SK-N-DZ (cell line): Measurements from ENCODE around the gene OSBPL10.

Experiments
- DNase-seq: peaks from one replicate; pipeline ENCODE4 v3.0.0-alpha.2; 2015; ENCODE audit warnings: low spot score

Gene OSBPL10

GRCh38 chr3:31670722-31671121 is 310.3 kb downstream of the OSBPL10 start:
- DNase-seq: no peak

DNA sequence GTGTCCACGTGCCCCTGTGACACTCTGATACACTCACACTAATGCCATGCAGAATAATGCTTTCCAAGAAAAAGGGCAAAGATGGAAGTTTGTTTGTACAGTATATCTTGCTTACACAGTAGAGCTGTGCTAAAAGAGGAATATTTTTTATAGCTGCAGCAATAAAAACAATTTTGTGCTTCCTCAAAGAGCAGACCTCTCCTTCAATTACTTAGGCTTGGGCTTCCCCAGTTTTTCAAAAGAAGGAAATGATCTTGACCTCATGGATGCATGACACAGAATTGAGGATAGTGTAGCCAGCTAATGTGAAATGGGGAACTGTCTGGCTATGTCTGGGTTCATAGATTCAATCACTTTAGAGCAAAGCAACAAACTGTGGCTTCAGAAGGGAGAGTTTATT is 310.9 kb downstream of the OSBPL10 start:
- no peak for DNase-seq

GRCh38 chr3:31668242-31668641 is 312.8 kb downstream of the OSBPL10 start:
- no peak for DNase-seq

DNA sequence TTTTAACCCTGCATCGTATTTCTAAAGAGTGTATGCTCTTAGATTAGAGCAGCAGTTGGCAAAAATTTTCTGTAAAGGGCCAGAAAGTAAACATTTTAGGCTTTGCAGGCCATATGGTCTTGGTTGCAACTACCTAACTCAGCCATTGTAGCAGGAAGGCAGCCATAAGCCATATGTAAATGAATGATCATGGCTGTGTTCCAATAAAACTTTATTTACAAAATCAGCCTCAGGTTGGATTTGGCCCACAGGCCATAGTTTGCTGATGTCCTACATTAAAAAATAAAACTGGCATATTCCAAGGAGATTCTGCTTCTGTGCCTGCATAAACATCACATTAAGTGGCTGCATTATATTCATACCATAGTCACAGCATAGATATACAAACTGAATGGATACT is 313.5 kb downstream of the OSBPL10 start:
- no peak for DNase-seq

- no peak for DNase-seq
These were observed 317.0 kb downstream of the OSBPL10 start for GRCh38 chr3:31664031-31664430.

DNA sequence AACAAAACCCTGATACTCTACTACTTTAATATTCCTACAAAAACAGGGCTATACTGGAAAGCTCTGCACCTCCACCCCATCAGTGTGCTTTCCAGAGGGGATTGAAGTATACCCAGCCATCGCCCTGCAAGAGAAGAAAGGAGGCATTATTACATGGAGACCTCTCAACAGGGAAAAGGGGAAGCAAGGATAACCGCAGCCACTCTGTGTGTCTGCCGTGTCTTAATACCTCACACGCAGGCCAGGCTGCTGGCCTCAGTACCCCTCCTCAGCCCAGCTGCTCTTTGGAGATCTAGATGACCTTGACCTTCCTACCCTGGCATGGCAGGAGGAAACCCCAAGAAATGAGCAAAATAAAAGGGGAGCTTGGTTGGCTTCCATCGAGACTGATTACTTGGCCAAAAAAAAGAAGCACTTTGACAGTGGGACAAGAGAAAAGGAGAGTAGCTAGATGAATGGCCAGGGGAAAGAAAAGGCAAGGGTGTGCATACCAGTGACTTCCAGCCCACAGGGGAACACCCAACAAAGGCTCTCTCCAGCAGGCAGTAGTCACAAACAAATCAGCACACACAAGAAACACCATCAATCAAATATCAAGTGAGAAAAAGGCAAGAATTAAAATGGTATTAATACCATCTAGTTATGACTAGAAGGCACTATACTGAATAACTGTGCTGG is 318.9 kb downstream of the OSBPL10 start:
- no peak for DNase-seq

GRCh38 chr3:31661286-31661685 is 319.8 kb downstream of the OSBPL10 start:
- DNase-seq: no peak

GRCh38 chr3:31659246-31659645 is 321.8 kb downstream of the OSBPL10 start:
- DNase-seq: no peak

GRCh38 chr3:31654998-31655397 is 326.1 kb downstream of the OSBPL10 start:
- DNase-seq: no peak

DNA sequence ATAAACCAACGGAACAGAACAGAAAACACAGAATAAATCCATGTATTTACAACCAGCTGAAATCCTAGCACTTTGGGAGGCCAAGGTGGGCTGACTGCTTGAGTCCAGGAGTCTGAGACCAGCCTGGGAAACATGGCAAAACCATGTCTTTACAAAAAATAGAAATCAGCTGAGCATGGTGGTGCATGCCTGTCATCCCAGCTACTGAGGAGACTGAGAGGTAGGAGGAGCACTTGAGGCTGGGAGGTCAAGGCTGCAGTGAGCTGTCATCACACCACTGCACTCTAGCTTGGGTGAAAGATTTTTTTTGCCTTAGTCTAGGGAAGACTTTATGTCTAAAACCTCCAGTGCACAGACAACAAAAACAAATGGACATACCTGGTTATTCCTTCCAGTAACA is 327.6 kb downstream of the OSBPL10 start:
- DNase-seq: no peak

- DNase-seq: no peak
These were observed 328.8 kb downstream of the OSBPL10 start for GRCh38 chr3:31652296-31652695.

DNA sequence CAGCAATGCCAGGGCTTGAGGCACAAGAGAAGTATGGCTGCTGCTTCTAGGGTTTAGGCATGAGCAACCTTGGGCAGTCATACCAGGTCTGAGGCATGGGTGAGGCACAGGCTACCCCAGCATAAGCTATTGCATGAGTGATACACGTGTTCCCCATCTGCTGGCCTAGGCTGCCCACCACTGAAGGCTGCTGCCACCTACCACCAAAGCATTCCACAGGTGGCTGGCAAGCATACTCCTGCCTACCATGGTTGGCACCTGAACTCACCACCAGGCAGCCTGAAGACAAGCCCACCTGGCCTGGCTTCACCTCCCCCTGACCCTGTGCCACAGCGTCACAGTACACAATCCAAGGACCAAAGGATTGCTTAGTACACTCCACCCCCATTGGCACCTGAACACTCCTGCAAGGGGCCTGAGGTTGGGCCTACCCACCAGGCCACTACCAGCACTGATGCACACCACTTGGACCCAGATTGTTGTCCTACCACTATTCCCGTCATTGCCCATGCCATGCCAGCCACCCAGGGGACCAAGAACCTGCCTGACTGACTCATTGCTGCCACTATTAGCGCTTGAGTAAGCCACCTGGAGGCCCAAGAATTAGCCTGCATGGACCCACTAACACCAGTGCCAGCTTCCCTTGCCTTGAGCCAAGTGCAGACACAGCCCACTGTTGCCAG is 332.6 kb downstream of the OSBPL10 start:
- no peak for DNase-seq

- DNase-seq: no peak
These were observed 335.8 kb downstream of the OSBPL10 start for GRCh38 chr3:31645256-31645655.

DNA sequence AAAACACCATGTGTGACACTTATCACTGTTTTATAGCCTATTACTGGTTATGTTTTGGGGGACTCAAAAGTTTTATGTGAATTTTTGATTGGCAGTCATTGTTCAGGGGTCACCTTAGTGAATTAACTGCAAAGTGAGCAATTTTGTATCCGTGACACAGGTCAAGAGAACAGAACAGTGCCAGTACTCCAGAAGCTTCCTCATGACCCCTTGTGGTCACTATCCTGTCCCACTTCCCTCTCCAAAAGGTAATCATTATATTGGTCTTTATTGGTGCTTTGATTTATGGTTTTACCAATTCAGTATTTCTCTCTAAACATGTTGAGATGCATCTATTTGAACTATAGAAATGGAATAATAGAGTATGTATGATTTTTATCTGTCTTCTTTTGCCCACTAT is 341.2 kb downstream of the OSBPL10 start:
- no peak for DNase-seq

DNA sequence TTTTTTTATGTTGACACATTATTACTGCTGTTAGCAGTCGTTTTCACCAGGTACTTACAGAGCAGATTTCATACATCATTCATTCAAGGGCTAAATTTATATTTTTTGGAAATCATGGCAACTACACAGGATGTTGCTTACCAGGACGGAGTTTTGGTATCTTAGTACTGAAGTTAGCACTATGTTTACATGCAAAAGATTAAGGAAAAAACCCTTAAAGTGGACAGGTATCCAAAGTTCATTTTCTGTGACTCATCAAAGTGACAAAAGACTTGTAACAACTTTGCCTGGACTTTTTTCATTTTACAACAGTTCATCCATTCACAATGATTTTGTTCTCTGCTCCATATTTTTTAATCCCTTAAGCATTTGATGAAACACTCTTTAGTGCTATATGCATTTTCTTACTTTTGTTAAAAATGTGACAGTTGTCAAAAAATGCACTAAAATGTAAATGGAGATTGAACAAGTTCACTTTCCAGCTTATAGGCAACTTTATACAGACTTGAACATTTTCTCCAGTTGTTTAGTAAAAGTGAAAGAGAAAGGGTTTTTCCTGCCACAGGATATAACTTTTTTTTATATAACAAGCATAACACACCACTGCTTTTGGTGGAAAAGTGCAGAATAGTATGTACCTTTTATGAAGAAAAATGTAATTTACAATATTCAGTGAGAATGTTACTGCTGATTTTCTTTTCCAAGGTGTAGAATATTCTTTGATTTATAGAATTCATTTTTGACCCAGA is 344.2 kb downstream of the OSBPL10 start:
- no peak for DNase-seq

GRCh38 chr3:31636049-31636448 is 345.0 kb downstream of the OSBPL10 start:
- no peak for DNase-seq

GRCh38 chr3:31635545-31635944 is 345.5 kb downstream of the OSBPL10 start:
- no peak for DNase-seq

DNA sequence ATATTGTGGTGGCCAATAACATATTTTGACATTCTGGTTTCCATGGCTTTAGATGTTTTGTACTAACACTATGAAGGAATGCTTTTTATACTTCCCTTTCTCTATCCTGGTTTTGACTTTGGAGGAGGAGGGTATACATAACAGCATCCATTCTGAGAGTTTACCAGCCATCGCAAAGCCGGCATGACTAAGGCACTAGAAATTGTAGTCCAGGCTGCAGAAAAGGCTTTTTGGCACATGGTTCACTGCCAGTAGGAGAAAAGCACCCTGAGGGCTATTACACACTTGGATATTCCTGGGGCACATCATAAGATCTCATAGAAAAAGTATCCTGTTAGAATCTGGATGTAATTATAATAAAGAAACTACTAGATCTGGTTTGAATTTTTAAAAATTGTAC is 346.6 kb downstream of the OSBPL10 start:
- no peak for DNase-seq

DNA sequence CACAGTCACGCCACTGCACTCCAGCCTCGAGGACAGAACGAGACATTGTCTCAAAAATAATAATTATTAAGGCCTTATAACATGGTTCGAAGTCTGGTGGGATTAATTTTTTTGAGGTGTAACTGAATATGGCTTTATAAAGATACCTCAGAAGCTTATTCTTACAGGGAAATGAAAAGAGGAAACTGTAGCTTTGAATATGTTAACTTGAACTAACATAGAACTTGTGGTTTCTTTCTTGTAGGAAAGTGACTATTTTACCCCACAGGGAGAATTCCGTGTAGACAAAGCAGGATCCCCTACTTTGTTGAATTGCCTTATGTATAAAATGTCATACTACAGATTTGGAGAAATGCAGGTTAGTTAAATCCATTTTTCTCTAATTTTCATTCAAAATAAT is 352.0 kb downstream of the OSBPL10 start:
- no peak for DNase-seq

GRCh38 chr3:31625358-31625757 is 355.7 kb downstream of the OSBPL10 start:
- DNase-seq: no peak

- DNase-seq: no peak
These were observed 356.9 kb downstream of the OSBPL10 start for GRCh38 chr3:31624083-31624709.

DNA sequence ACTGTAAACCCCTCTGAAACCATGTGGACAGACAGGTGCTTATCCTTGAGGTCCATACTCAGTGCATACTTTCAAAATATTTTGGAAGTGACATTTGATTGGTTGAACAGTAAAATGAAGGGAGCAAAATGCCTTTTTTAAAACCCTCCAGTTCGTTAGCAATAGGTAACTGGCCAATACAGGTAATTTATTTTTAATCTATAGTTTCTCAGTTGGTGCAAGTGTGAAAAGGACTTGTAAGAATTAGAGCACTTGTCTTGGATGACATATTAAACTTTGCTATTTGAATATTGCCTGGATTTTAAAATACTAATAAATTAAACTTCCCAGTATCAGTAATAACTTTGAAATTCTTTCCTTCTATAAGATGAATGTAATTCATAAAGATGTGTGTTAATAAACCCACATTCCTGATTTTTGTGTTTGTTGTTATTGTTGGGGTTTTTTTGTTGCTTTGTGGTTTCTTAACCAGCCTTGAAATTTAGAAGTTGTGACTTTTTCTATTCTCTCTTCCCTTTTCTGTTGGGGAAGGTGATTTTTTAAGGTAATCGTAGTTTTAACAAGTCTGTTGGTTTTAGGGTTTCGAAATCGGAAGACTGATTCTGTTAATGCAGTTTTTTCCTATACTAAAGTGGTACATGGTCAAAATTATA is 358.3 kb downstream of the OSBPL10 start:
- no peak for DNase-seq
